HepG2 (cell line): ENCODE data around the gene PSMG4. TPM values are rescaled to one million over a fixed set of nuclear protein-coding genes. Genes with fewer than 3 reads are reported as not detected.

Experiments used
- CREM ChIP-seq, 2 experiments: sonication (generic) in 1 of 2; formaldehyde crosslinking in 1 of 2; IDR thresholded peaks; 2 replicates each; pipeline versions ENCODE4 v1.4.0 to v1.6.1; 2016 to 2020; ENCODE audit warnings: antibody characterized with exemption in 1 of 2, mild to moderate bottlenecking in 1 of 2, missing genetic modification reagents in 1 of 2
- ESRRA ChIP-seq: sonication (generic); formaldehyde crosslinking; IDR thresholded peaks from 2 replicates; pipeline ENCODE4 v1.5.1; 2020; ENCODE audit warnings: mild to moderate bottlenecking, low read depth, missing genetic modification reagents
- GATAD2A ChIP-seq: IDR thresholded peaks from 2 replicates; pipeline ENCODE4 v1.6.1; 2016
- HNRNPLL ChIP-seq: fragments of 200-400 bp; formaldehyde crosslinking; IDR thresholded peaks from 2 replicates; pipeline ENCODE4 v1.6.1; 2017; ENCODE audit warnings: mild to moderate bottlenecking, low read depth, low read length; ENCODE audit not compliant: poor library complexity, severe bottlenecking
- KLF9 ChIP-seq: IDR thresholded peaks from 2 replicates; pipeline ENCODE4 v1.6.1; 2016; ENCODE audit warnings: low read depth
- ZNF326 ChIP-seq: sonication (generic); formaldehyde crosslinking; IDR thresholded peaks from 2 replicates; pipeline ENCODE4 v1.4.0; 2020; ENCODE audit warnings: missing genetic modification reagents, borderline replicate concordance
- ZNF569 ChIP-seq: sonication (generic); formaldehyde crosslinking; IDR thresholded peaks from 2 replicates; pipeline ENCODE4 v1.5.0; 2020; ENCODE audit warnings: mild to moderate bottlenecking, missing genetic modification reagents, moderate library complexity, borderline replicate concordance
- polyA plus RNA-seq, 8 experiments: library from polyadenylated mRNA; depleted of rRNA in 3 of 8; stranded (reverse) in 7 of 8; unstranded in 1 of 8; fragments of >200 nt; fragmentation: Illumina TruSeq in 4 of 8; extraction: Trizol in 4 of 8; gene quantifications; 2 replicates each; pipeline versions ENCODE4 v1.2.1 to v1.2.3, GENCODE V29; 2011 to 2016; ENCODE audit warnings: low read depth in 4 of 8, missing spikeins in 1 of 8, mixed read lengths in 1 of 8; ENCODE audit not compliant: insufficient read depth in 1 of 8
- total RNA-seq, 5 experiments: library from RNA; depleted of rRNA; stranded (reverse); fragments of >200 nt; fragmentation: Illumina TruSeq; extraction: Trizol; gene quantifications; 2 replicates each; pipeline ENCODE4 v1.2.3, GENCODE V29; 2016; ENCODE audit warnings: low read depth in 1 of 5
- TF ChIP-seq, protein P1 (sequence below): IDR thresholded peaks from 2 replicates; pipeline ENCODE4 v1.6.1; 2016; ENCODE audit warnings: control low read depth
- TF ChIP-seq, protein P2 (sequence below): sonication (generic); formaldehyde crosslinking; IDR thresholded peaks from 2 replicates; pipeline ENCODE4 v1.5.0; 2020; ENCODE audit warnings: missing genetic modification reagents, mild to moderate bottlenecking, borderline replicate concordance
- TF ChIP-seq, protein P3 (sequence below): sonication (generic); formaldehyde crosslinking; IDR thresholded peaks from 2 replicates; pipeline ENCODE4 v1.4.0; 2020; ENCODE audit warnings: mild to moderate bottlenecking, missing genetic modification reagents
- TF ChIP-seq, protein P4 (sequence below): sonication (generic); formaldehyde crosslinking; IDR thresholded peaks from 2 replicates; pipeline ENCODE4 v1.5.1; 2020; ENCODE audit warnings: missing genetic modification reagents, mild to moderate bottlenecking, borderline replicate concordance
- TF ChIP-seq, protein P5 (sequence below): sonication (generic); formaldehyde crosslinking; IDR thresholded peaks from 2 replicates; pipeline ENCODE4 v1.8.1; 2023; ENCODE audit warnings: missing genetic modification reagents, inconsistent platforms, borderline replicate concordance
- TF ChIP-seq, protein P6 (sequence below): sonication (generic); formaldehyde crosslinking; IDR thresholded peaks from 2 replicates; pipeline ENCODE4 v1.5.0; 2020; ENCODE audit warnings: mild to moderate bottlenecking, missing genetic modification reagents
- TF ChIP-seq, protein P7 (sequence below): sonication (generic); formaldehyde crosslinking; IDR thresholded peaks from 2 replicates; pipeline ENCODE4 v1.5.0; 2020; ENCODE audit warnings: missing genetic modification reagents
- TF ChIP-seq, protein P8 (sequence below): sonication (generic); formaldehyde crosslinking; IDR thresholded peaks from 2 replicates; pipeline ENCODE4 v1.4.0; 2020; ENCODE audit warnings: missing genetic modification reagents, mild to moderate bottlenecking, borderline replicate concordance

Gene PSMG4
- total and polyA plus RNA-seq, 2 of the 13 experiments (the other 11 are each of a cell fraction or from before 2014, with no cell fraction given), result 28.5 to 32.8 TPM

DNA sequence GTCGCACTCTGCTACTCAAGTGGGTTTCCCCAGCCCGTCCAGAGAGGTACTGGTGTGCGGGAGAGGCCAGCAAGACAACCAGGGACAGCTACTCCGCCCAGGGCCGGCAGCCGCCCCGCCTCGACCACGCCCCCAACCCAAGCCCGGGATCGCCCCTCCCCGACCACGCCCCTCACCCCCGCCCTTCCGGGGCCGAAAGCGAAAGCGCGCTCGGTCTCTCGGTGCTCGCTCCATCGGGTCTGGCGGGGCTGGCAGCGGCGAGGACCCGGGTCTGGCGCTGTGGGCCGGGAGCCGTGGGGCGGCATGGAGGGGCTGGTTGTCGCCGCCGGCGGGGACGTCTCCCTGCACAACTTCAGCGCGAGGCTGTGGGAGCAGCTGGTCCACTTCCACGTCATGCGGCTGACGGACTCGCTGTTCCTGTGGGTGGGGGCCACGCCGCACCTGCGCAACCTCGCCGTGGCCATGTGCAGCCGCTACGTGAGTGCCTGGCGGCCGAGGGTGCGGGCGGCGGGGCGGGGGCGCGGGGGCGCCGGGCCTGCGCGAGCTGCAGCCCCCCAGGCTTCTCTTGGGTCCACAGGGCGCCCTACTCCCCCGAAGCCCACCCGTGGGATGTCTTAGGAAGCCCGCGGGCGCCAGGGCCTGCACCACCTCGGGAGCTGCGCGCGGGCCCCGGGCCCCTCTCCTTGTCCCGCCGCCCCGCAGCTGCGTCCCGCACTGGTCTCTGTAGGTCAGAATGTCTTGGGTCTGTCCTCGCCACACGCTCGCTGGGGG, at the start of gene PSMG4 (continued):
- TF ChIP-seq, protein P1, sequence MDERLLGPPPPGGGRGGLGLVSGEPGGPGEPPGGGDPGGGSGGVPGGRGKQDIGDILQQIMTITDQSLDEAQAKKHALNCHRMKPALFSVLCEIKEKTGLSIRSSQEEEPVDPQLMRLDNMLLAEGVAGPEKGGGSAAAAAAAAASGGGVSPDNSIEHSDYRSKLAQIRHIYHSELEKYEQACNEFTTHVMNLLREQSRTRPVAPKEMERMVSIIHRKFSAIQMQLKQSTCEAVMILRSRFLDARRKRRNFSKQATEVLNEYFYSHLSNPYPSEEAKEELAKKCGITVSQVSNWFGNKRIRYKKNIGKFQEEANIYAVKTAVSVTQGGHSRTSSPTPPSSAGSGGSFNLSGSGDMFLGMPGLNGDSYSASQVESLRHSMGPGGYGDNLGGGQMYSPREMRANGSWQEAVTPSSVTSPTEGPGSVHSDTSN (CRISPR knock-in tag), result no peak
- TF ChIP-seq, protein P2, sequence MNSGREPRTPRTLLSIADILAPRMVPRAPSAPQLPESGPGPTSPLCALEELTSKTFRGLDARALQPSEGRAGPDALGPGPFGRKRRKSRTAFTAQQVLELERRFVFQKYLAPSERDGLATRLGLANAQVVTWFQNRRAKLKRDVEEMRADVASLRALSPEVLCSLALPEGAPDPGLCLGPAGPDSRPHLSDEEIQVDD (CRISPR knock-in tag), result peak; percentile 70; the same call in 1 of the 2 replicates
- TF ChIP-seq, protein P3, sequence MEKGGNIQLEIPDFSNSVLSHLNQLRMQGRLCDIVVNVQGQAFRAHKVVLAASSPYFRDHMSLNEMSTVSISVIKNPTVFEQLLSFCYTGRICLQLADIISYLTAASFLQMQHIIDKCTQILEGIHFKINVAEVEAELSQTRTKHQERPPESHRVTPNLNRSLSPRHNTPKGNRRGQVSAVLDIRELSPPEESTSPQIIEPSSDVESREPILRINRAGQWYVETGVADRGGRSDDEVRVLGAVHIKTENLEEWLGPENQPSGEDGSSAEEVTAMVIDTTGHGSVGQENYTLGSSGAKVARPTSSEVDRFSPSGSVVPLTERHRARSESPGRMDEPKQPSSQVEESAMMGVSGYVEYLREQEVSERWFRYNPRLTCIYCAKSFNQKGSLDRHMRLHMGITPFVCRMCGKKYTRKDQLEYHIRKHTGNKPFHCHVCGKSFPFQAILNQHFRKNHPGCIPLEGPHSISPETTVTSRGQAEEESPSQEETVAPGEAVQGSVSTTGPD, result no peak
- no peak for TF ChIP-seq ZNF326 (CRISPR knock-in tag)
- TF ChIP-seq, protein P4, sequence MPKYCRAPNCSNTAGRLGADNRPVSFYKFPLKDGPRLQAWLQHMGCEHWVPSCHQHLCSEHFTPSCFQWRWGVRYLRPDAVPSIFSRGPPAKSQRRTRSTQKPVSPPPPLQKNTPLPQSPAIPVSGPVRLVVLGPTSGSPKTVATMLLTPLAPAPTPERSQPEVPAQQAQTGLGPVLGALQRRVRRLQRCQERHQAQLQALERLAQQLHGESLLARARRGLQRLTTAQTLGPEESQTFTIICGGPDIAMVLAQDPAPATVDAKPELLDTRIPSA, result peak; percentile 93
- no peak for TF ChIP-seq ZNF569
- TF ChIP-seq GATAD2A, result peak; percentile 58; the same call in 1 of the 2 replicates
- no peak for TF ChIP-seq CREM (IDR thresholded peaks at IDR 0.05)
- no peak for TF ChIP-seq CREM (CRISPR knock-in tag; IDR thresholded peaks at IDR 0.05)
- TF ChIP-seq, protein P5, sequence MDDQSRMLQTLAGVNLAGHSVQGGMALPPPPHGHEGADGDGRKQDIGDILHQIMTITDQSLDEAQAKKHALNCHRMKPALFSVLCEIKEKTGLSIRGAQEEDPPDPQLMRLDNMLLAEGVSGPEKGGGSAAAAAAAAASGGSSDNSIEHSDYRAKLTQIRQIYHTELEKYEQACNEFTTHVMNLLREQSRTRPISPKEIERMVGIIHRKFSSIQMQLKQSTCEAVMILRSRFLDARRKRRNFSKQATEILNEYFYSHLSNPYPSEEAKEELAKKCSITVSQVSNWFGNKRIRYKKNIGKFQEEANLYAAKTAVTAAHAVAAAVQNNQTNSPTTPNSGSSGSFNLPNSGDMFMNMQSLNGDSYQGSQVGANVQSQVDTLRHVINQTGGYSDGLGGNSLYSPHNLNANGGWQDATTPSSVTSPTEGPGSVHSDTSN, result peak; percentile 77; the same call in 1 of the 2 replicates
- TF ChIP-seq, protein P6, sequence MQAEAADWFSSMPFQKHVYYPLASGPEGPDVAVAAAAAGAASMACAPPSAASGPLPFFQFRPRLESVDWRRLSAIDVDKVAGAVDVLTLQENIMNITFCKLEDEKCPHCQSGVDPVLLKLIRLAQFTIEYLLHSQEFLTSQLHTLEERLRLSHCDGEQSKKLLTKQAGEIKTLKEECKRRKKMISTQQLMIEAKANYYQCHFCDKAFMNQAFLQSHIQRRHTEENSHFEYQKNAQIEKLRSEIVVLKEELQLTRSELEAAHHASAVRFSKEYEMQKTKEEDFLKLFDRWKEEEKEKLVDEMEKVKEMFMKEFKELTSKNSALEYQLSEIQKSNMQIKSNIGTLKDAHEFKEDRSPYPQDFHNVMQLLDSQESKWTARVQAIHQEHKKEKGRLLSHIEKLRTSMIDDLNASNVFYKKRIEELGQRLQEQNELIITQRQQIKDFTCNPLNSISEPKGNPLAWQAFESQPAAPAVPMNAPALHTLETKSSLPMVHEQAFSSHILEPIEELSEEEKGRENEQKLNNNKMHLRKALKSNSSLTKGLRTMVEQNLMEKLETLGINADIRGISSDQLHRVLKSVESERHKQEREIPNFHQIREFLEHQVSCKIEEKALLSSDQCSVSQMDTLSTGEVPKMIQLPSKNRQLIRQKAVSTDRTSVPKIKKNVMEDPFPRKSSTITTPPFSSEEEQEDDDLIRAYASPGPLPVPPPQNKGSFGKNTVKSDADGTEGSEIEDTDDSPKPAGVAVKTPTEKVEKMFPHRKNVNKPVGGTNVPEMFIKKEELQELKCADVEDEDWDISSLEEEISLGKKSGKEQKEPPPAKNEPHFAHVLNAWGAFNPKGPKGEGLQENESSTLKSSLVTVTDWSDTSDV, result peak; percentile 71; the same call in 1 of the 2 replicates
- TF ChIP-seq ESRRA (CRISPR knock-in tag), result peak; percentile 76
- TF ChIP-seq KLF9 (CRISPR knock-in tag), result peak; percentile 89; the same call in 1 of the 2 replicates
- TF ChIP-seq, protein P7, sequence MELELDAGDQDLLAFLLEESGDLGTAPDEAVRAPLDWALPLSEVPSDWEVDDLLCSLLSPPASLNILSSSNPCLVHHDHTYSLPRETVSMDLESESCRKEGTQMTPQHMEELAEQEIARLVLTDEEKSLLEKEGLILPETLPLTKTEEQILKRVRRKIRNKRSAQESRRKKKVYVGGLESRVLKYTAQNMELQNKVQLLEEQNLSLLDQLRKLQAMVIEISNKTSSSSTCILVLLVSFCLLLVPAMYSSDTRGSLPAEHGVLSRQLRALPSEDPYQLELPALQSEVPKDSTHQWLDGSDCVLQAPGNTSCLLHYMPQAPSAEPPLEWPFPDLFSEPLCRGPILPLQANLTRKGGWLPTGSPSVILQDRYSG (CRISPR knock-in tag), result peak; percentile 85
- TF ChIP-seq, protein P8, sequence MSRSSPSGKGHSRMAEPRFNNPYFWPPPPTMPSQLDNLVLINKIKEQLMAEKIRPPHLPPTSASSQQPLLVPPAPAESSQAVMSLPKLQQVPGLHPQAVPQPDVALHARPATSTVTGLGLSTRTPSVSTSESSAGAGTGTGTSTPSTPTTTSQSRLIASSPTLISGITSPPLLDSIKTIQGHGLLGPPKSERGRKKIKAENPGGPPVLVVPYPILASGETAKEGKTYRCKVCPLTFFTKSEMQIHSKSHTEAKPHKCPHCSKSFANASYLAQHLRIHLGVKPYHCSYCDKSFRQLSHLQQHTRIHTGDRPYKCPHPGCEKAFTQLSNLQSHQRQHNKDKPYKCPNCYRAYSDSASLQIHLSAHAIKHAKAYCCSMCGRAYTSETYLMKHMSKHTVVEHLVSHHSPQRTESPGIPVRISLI (CRISPR knock-in tag), result peak; percentile 47; the same call in 1 of the 2 replicates
- peak; percentile 64 for TF ChIP-seq HNRNPLL
